ENCODE results near the gene NDUFB4. TPM values are rescaled to one million over a fixed set of nuclear protein-coding genes. Genes with fewer than 3 reads are reported as not detected.
A peak's percentile ranks its signal among the peaks of the same experiment; 100 is the strongest.

Gene NDUFB4
- total RNA-seq, 1 donor from 2014 or later: 119 TPM

GRCh38 chr3:120587332-120587975 is 8.7 kb upstream of the NDUFB4 start:
- no peak for TF ChIP-seq CTCF (IDR thresholded peaks at IDR 0.05; ENCODE audit: partially characterized antibody, unreplicated experiment)
- DNase-seq: no peak
- H3K27ac Mint-ChIP-seq (ENCODE audit: unreplicated experiment): no peak overlapping the region
- no peaks in the 10 kb centered on the region for H3K27me3 Mint-ChIP-seq (ENCODE audit: unreplicated experiment)
- peaks cover 4% of the 10 kb centered on the region for H3K36me3 Mint-ChIP-seq (ENCODE audit: unreplicated experiment)
- no peak overlapping the region for H3K4me3 Mint-ChIP-seq (ENCODE audit: unreplicated experiment)
- H3K9me3 Mint-ChIP-seq (ENCODE audit: unreplicated experiment): no peaks in the 10 kb centered on the region
- H3K4me1 Mint-ChIP-seq (ENCODE audit: low read depth, unreplicated experiment): no peaks in the 10 kb centered on the region

- Mint-ChIP-seq H3K4me1 (ENCODE audit: low read depth, unreplicated experiment) (no peaks in the 10 kb centered on the region), H3K9me3 (ENCODE audit: unreplicated experiment) (peaks cover 5% of the 10 kb centered on the region), H3K27me3 (ENCODE audit: unreplicated experiment) (peaks cover 4% of the 10 kb centered on the region), H3K4me3 (ENCODE audit: unreplicated experiment) (peak overlapping the region; percentile 90), H3K27ac (ENCODE audit: unreplicated experiment) (peak overlapping the region; percentile 91), H3K36me3 (ENCODE audit: unreplicated experiment) (no peaks in the 10 kb centered on the region)
- DNase-seq: no peak
- TF ChIP-seq CTCF (IDR thresholded peaks at IDR 0.05; ENCODE audit: partially characterized antibody, unreplicated experiment): no peak
These were observed 384 bp upstream of the NDUFB4 start for GRCh38 chr3:120595788-120596115.

- peaks cover 5% of the 10 kb centered on the region for H3K9me3 Mint-ChIP-seq (ENCODE audit: unreplicated experiment)
- DNase-seq: no peak
- H3K4me1 Mint-ChIP-seq (ENCODE audit: low read depth, unreplicated experiment): no peaks in the 10 kb centered on the region
- H3K27ac Mint-ChIP-seq (ENCODE audit: unreplicated experiment): peak overlapping the region; percentile 91
- peak overlapping the region; percentile 90 for H3K4me3 Mint-ChIP-seq (ENCODE audit: unreplicated experiment)
- H3K27me3 Mint-ChIP-seq (ENCODE audit: unreplicated experiment): peaks cover 4% of the 10 kb centered on the region
- TF ChIP-seq CTCF (IDR thresholded peaks at IDR 0.05; ENCODE audit: partially characterized antibody, unreplicated experiment): no peak
- no peaks in the 10 kb centered on the region for H3K36me3 Mint-ChIP-seq (ENCODE audit: unreplicated experiment)
These were observed 702 bp downstream of the NDUFB4 start for GRCh38 chr3:120596853-120597223.

GRCh38 chr3:120597445-120598049 is 1.4 kb downstream of the NDUFB4 start:
- no peaks in the 10 kb centered on the region for H3K4me1 Mint-ChIP-seq (ENCODE audit: low read depth, unreplicated experiment)
- H3K27ac Mint-ChIP-seq (ENCODE audit: unreplicated experiment): no peak overlapping the region
- DNase-seq: no peak
- no peak for TF ChIP-seq CTCF (IDR thresholded peaks at IDR 0.05; ENCODE audit: partially characterized antibody, unreplicated experiment)
- peak overlapping the region; percentile 84 for H3K4me3 Mint-ChIP-seq (ENCODE audit: unreplicated experiment)
- H3K36me3 Mint-ChIP-seq (ENCODE audit: unreplicated experiment): peaks cover 2% of the 10 kb centered on the region
- peaks cover 5% of the 10 kb centered on the region for H3K9me3 Mint-ChIP-seq (ENCODE audit: unreplicated experiment)
- H3K27me3 Mint-ChIP-seq (ENCODE audit: unreplicated experiment): peaks cover 4% of the 10 kb centered on the region

- no peak for TF ChIP-seq CTCF (IDR thresholded peaks at IDR 0.05; ENCODE audit: partially characterized antibody, unreplicated experiment)
- no peak overlapping the region for H3K27ac Mint-ChIP-seq (ENCODE audit: unreplicated experiment)
- no peak overlapping the region for H3K4me3 Mint-ChIP-seq (ENCODE audit: unreplicated experiment)
- DNase-seq: no peak
- H3K4me1 Mint-ChIP-seq (ENCODE audit: low read depth, unreplicated experiment): no peaks in the 10 kb centered on the region
- peaks cover 5% of the 10 kb centered on the region for H3K9me3 Mint-ChIP-seq (ENCODE audit: unreplicated experiment)
- H3K27me3 Mint-ChIP-seq (ENCODE audit: unreplicated experiment): peaks cover 4% of the 10 kb centered on the region
- H3K36me3 Mint-ChIP-seq (ENCODE audit: unreplicated experiment): peaks cover 6% of the 10 kb centered on the region
These were observed 3.1 kb downstream of the NDUFB4 start for GRCh38 chr3:120599211-120599610.
